SJCRH30 (cell line): ENCODE measurements around the gene SZRD1. TPM values are rescaled to one million over a fixed set of nuclear protein-coding genes. Genes with fewer than 3 reads are reported as not detected.
A peak's percentile ranks its signal among the peaks of the same experiment; 100 is the strongest.

Experiments
- DNase-seq, 2 experiments: peaks; one replicate each; pipeline ENCODE4 v3.0.0-alpha.2; 2015 to 2020
- H3K27ac ChIP-seq: fragments of 250-450 bp; sonication (Bioruptor Pico); 2 replicates; pipeline ENCODE4 v1.5.1; 2020; ENCODE audit warnings: mild to moderate bottlenecking, moderate library complexity
- H3K27me3 ChIP-seq: fragments of 250-450 bp; sonication (Bioruptor Pico); 2 replicates; pipeline ENCODE4 v1.5.1; 2020; ENCODE audit warnings: mild to moderate bottlenecking, moderate library complexity
- H3K36me3 ChIP-seq: fragments of 250-450 bp; sonication (Bioruptor Pico); 2 replicates; pipeline ENCODE4 v1.5.1; 2020; ENCODE audit warnings: mild to moderate bottlenecking, moderate library complexity
- H3K4me1 ChIP-seq: fragments of 250-450 bp; sonication (Bioruptor Pico); 2 replicates; pipeline ENCODE4 v1.5.1; 2020; ENCODE audit warnings: mild to moderate bottlenecking, moderate library complexity
- H3K4me3 ChIP-seq: fragments of 250-450 bp; sonication (Bioruptor Pico); 2 replicates; pipeline ENCODE4 v1.5.1; 2020; ENCODE audit warnings: mild to moderate bottlenecking, moderate library complexity
- H3K9me3 ChIP-seq: fragments of 250-450 bp; sonication (Bioruptor Pico); replicated peaks from 2 replicates; pipeline ENCODE4 v1.5.1; 2020; ENCODE audit warnings: mild to moderate bottlenecking, moderate library complexity
- total RNA-seq: library from RNA; depleted of rRNA; stranded (reverse); fragments of >200 nt; shearing (Covaris generic); gene quantifications from 2 replicates; pipeline ENCODE4 v1.2.3, GENCODE V29; 2014

SZRD1 gene
- total RNA-seq, 1 experiment from 2014 or later, result 115 TPM

GRCh38 chr1:16378443-16378842 lies 11.4 kb downstream of the SZRD1 start:
- peaks cover 15% of the 10 kb centered on the region for H3K4me1 ChIP-seq
- peaks cover 6% of the 10 kb centered on the region for H3K36me3 ChIP-seq
- no peaks in the 10 kb centered on the region for H3K27me3 ChIP-seq
- peak in 1 of 2 experiments; percentile 33 for DNase-seq
- no peaks in the 10 kb centered on the region for H3K9me3 ChIP-seq
- no peak overlapping the region for H3K4me3 ChIP-seq
- no peak overlapping the region for H3K27ac ChIP-seq

- H3K27me3 ChIP-seq, result no peaks in the 10 kb centered on the region
- no peak overlapping the region for H3K4me3 ChIP-seq
- no peak for DNase-seq
- H3K27ac ChIP-seq, result no peak overlapping the region
- peaks cover 2% of the 10 kb centered on the region; the same call in 1 of the 2 replicates for H3K36me3 ChIP-seq
- H3K9me3 ChIP-seq, result no peaks in the 10 kb centered on the region
- H3K4me1 ChIP-seq, result peaks cover 5% of the 10 kb centered on the region
These were observed 13.8 kb downstream of the SZRD1 start for GRCh38 chr1:16380868-16381267.

GRCh38 chr1:16383888-16384287 lies 16.8 kb downstream of the SZRD1 start:
- Histone ChIP-seq H3K27ac (no peak overlapping the region), H3K9me3 (no peaks in the 10 kb centered on the region), H3K4me1 (no peaks in the 10 kb centered on the region), H3K27me3 (no peaks in the 10 kb centered on the region), H3K4me3 (no peak overlapping the region), H3K36me3 (peaks cover 7% of the 10 kb centered on the region; the same call in 1 of the 2 replicates)
- DNase-seq, result no peak

GRCh38 chr1:16385659-16386453 lies 18.8 kb downstream of the SZRD1 start:
- no peak for DNase-seq
- Histone ChIP-seq H3K4me3 (no peak overlapping the region), H3K4me1 (0 out of 2 replicates have a peak, but pooled peaks cover under 1% of the 10 kb centered on the region), H3K36me3 (peaks cover 5% of the 10 kb centered on the region; the same call in 1 of the 2 replicates), H3K9me3 (no peaks in the 10 kb centered on the region), H3K27me3 (no peaks in the 10 kb centered on the region), H3K27ac (no peak overlapping the region)

- H3K9me3 ChIP-seq, result no peaks in the 10 kb centered on the region
- H3K27me3 ChIP-seq, result no peaks in the 10 kb centered on the region
- H3K27ac ChIP-seq, result no peak overlapping the region
- no peak for DNase-seq
- peaks cover 5% of the 10 kb centered on the region; the same call in 1 of the 2 replicates for H3K36me3 ChIP-seq
- 0 out of 2 replicates have a peak, but pooled peaks cover 6% of the 10 kb centered on the region for H3K4me1 ChIP-seq
- no peak overlapping the region for H3K4me3 ChIP-seq
These were observed 19.5 kb downstream of the SZRD1 start for GRCh38 chr1:16386454-16387113.

GRCh38 chr1:16387201-16388188 lies 20.5 kb downstream of the SZRD1 start:
- no peak for DNase-seq
- H3K27ac ChIP-seq, result no peak overlapping the region
- no peak overlapping the region for H3K4me3 ChIP-seq

GRCh38 chr1:16391411-16391810 lies 24.4 kb downstream of the SZRD1 start:
- Histone ChIP-seq H3K4me3 (no peak overlapping the region), H3K27ac (no peak overlapping the region), H3K4me1 (0 out of 2 replicates have a peak, but pooled peaks cover 6% of the 10 kb centered on the region), H3K36me3 (peaks cover 43% of the 10 kb centered on the region), H3K9me3 (no peaks in the 10 kb centered on the region), H3K27me3 (no peaks in the 10 kb centered on the region)
- no peak for DNase-seq

More at GRCh38 chr1:16387201-16388188, 20.5 kb downstream of the SZRD1 start:
- 0 out of 2 replicates have a peak, but pooled peaks cover 6% of the 10 kb centered on the region for H3K4me1 ChIP-seq
- H3K36me3 ChIP-seq, result peaks cover 5% of the 10 kb centered on the region; the same call in 1 of the 2 replicates
- H3K27me3 ChIP-seq, result no peaks in the 10 kb centered on the region
- H3K9me3 ChIP-seq, result no peaks in the 10 kb centered on the region

- DNase-seq, result no peak
- Histone ChIP-seq H3K36me3 (peaks cover 52% of the 10 kb centered on the region), H3K4me1 (peaks cover 8% of the 10 kb centered on the region; the same call in 1 of the 2 replicates), H3K9me3 (no peaks in the 10 kb centered on the region), H3K27me3 (no peaks in the 10 kb centered on the region), H3K4me3 (no peak overlapping the region), H3K27ac (no peak overlapping the region)
These were observed 25.9 kb downstream of the SZRD1 start for GRCh38 chr1:16392740-16393569.

GRCh38 chr1:16393570-16394521 lies 26.8 kb downstream of the SZRD1 start:
- Histone ChIP-seq H3K27ac (no peak overlapping the region), H3K9me3 (no peaks in the 10 kb centered on the region), H3K27me3 (no peaks in the 10 kb centered on the region), H3K4me1 (peaks cover 8% of the 10 kb centered on the region; the same call in 1 of the 2 replicates), H3K4me3 (no peak overlapping the region), H3K36me3 (peaks cover 55% of the 10 kb centered on the region)
- no peak for DNase-seq

- Histone ChIP-seq H3K9me3 (no peaks in the 10 kb centered on the region), H3K4me3 (no peak overlapping the region), H3K4me1 (peaks cover 8% of the 10 kb centered on the region; the same call in 1 of the 2 replicates), H3K27me3 (no peaks in the 10 kb centered on the region), H3K36me3 (peaks cover 63% of the 10 kb centered on the region), H3K27ac (no peak overlapping the region)
- DNase-seq, result no peak
These were observed 27.9 kb downstream of the SZRD1 start for GRCh38 chr1:16394977-16395376.

GRCh38 chr1:16396591-16396990 lies 29.5 kb downstream of the SZRD1 start:
- peak; percentile 59 for DNase-seq
- H3K27ac ChIP-seq, result no peak overlapping the region
- no peaks in the 10 kb centered on the region for H3K27me3 ChIP-seq
- peaks cover 3% of the 10 kb centered on the region; the same call in 1 of the 2 replicates for H3K4me1 ChIP-seq
- H3K4me3 ChIP-seq, result no peak overlapping the region
- no peaks in the 10 kb centered on the region for H3K9me3 ChIP-seq
- peaks cover 65% of the 10 kb centered on the region for H3K36me3 ChIP-seq

GRCh38 chr1:16397120-16397519 lies 30.1 kb downstream of the SZRD1 start:
- H3K4me1 ChIP-seq, result peaks cover 3% of the 10 kb centered on the region; the same call in 1 of the 2 replicates
- H3K9me3 ChIP-seq, result no peaks in the 10 kb centered on the region
- H3K36me3 ChIP-seq, result peaks cover 65% of the 10 kb centered on the region
- no peaks in the 10 kb centered on the region for H3K27me3 ChIP-seq
- no peak overlapping the region for H3K27ac ChIP-seq
- H3K4me3 ChIP-seq, result no peak overlapping the region
- no peak for DNase-seq
